Left lung (tissue), 10 donors: ENCODE measurements around the gene ARMCX1. TPM values are rescaled to one million over a fixed set of nuclear protein-coding genes. Genes with fewer than 3 reads are reported as not detected.

Experiments used
- ATAC-seq: fragments of 200-7000 bp; cut with Tn5 transposase; one replicate; pipeline ENCODE4 v1.9.1; 2020; ENCODE audit warnings: moderate library complexity
- DNase-seq, 4 donors: peaks; one replicate each; pipeline ENCODE4 v3.0.0-alpha.2; 2013 to 2020
- H3K27ac ChIP-seq, 2 donors: fragments of 200-600 bp; sonication (generic) in 1 of 2; one replicate each; pipeline versions ENCODE4 v1.5.0 to v1.8.0; 2020 to 2021
- H3K27me3 ChIP-seq, 2 donors: fragments of 200-600 bp; sonication (generic) in 1 of 2; one replicate each; pipeline versions ENCODE4 v1.5.0 to v1.8.0; 2020 to 2021
- H3K36me3 ChIP-seq, 2 donors: fragments of 200-600 bp; sonication (generic) in 1 of 2; one replicate each; pipeline versions ENCODE4 v1.5.0 to v1.8.0; 2020 to 2021
- H3K4me1 ChIP-seq, 2 donors: fragments of 200-600 bp; one replicate each; pipeline ENCODE4 v1.8.0; 2021
- H3K4me3 ChIP-seq, 2 donors: fragments of 200-600 bp; sonication (generic) in 1 of 2; one replicate each; pipeline versions ENCODE4 v1.5.0 to v1.8.0; 2020 to 2021; ENCODE audit warnings: mild to moderate bottlenecking in 1 of 2
- H3K9me3 ChIP-seq, 2 donors: fragments of 200-600 bp; sonication (generic) in 1 of 2; one replicate each; pipeline versions ENCODE4 v1.5.0 to v1.8.0; 2020 to 2021
- intact Hi-C, 2 donors: fragments of 100-400 bp; cut with DNase I; formaldehyde crosslinking; loops; one replicate each; pipeline versions ENCODE4 v1.11.2 to v1.14.2; 2022
- polyA plus RNA-seq, 6 donors: library from polyadenylated mRNA; unstranded; fragments of 120-200 nt; gene quantifications; one replicate each; pipeline ENCODE4 v1.2.1, GENCODE V29; 2013; ENCODE audit not compliant: insufficient read length in 6 of 6
- total RNA-seq, 2 donors: library from RNA; stranded (reverse); fragmentation: NEBNext Ultra II Directional; extraction: Animal tissue kit (Norgen Biotek cat#: 25700); gene quantifications; one replicate each; pipeline ENCODE4 v1.2.1, GENCODE V29; 2021
- TF ChIP-seq, protein P1 (sequence below), 2 donors: fragments of 200-600 bp; sonication (generic) in 1 of 2; IDR thresholded peaks; one replicate each; pipeline versions ENCODE4 v1.5.0 to v1.8.0; 2021; ENCODE audit warnings: antibody characterized with exemption in 2 of 2
- donor health status: DM: no; HTN: yes; CAD: no.
- donor health status: DM: no; HTN: no; CAD: no.

The ARMCX1 gene
- total and polyA plus RNA-seq, 8 donors = 24.7 to 63.6 (median 54.0) TPM

GRCh38 chrX:101539116-101539515, 11.2 kb upstream of the ARMCX1 start:
- no peaks in the 10 kb centered on the region for H3K9me3 ChIP-seq
- intact Hi-C loops = no loop called here
- DNase-seq = no peak
- no peaks in the 10 kb centered on the region for H3K27me3 ChIP-seq
- no peaks in the 10 kb centered on the region for H3K4me1 ChIP-seq
- H3K27ac ChIP-seq = no peak overlapping the region
- no peaks in the 10 kb centered on the region for H3K36me3 ChIP-seq
- no peak overlapping the region for H3K4me3 ChIP-seq
- TF ChIP-seq, protein P1, sequence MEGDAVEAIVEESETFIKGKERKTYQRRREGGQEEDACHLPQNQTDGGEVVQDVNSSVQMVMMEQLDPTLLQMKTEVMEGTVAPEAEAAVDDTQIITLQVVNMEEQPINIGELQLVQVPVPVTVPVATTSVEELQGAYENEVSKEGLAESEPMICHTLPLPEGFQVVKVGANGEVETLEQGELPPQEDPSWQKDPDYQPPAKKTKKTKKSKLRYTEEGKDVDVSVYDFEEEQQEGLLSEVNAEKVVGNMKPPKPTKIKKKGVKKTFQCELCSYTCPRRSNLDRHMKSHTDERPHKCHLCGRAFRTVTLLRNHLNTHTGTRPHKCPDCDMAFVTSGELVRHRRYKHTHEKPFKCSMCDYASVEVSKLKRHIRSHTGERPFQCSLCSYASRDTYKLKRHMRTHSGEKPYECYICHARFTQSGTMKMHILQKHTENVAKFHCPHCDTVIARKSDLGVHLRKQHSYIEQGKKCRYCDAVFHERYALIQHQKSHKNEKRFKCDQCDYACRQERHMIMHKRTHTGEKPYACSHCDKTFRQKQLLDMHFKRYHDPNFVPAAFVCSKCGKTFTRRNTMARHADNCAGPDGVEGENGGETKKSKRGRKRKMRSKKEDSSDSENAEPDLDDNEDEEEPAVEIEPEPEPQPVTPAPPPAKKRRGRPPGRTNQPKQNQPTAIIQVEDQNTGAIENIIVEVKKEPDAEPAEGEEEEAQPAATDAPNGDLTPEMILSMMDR (IDR thresholded peaks at IDR 0.05) = no peak
- ATAC-seq = no peak

- H3K36me3 ChIP-seq = peaks cover 0 to 8% of the 10 kb centered on the region in 2 donors
- no peaks in the 10 kb centered on the region for H3K27me3 ChIP-seq
- peak; percentile 53 to 75 (median 62) for DNase-seq
- intact Hi-C loops = no loop called here
- peak overlapping the region; percentile 37 to 58 for H3K4me3 ChIP-seq
- no peaks in the 10 kb centered on the region for H3K4me1 ChIP-seq
- H3K27ac ChIP-seq = peak overlapping the region; percentile 75 to 86
- TF ChIP-seq, protein P1 (IDR thresholded peaks at IDR 0.05) = no peak
- ATAC-seq = peak; percentile 86
- no peaks in the 10 kb centered on the region for H3K9me3 ChIP-seq
Measured at GRCh38 chrX:101550751-101551379, 518 bp downstream of the ARMCX1 start.

- TF ChIP-seq, protein P1 (IDR thresholded peaks at IDR 0.05) = no peak
- Histone ChIP-seq H3K27me3 (no peaks in the 10 kb centered on the region), H3K9me3 (no peaks in the 10 kb centered on the region), H3K27ac (peak overlapping the region; percentile 75 to 86), H3K4me3 (peak overlapping the region; percentile 37 to 58), H3K36me3 (peaks cover 0 to 8% of the 10 kb centered on the region in 2 donors), H3K4me1 (no peaks in the 10 kb centered on the region)
- ATAC-seq = no peak
- DNase-seq = no peak
- intact Hi-C loops = no loop called here
Measured at GRCh38 chrX:101551380-101551767, 1.0 kb downstream of the ARMCX1 start.

- Histone ChIP-seq H3K4me3 (no peak overlapping the region), H3K36me3 (peaks cover 0 to 8% of the 10 kb centered on the region in 2 donors), H3K4me1 (no peaks in the 10 kb centered on the region), H3K27me3 (no peaks in the 10 kb centered on the region), H3K9me3 (no peaks in the 10 kb centered on the region), H3K27ac (no peak overlapping the region)
- no peak for DNase-seq
- intact Hi-C loops = no loop called here
- TF ChIP-seq, protein P1 (IDR thresholded peaks at IDR 0.05) = no peak
- no peak for ATAC-seq
Measured at GRCh38 chrX:101552714-101553113, 2.4 kb downstream of the ARMCX1 start.

DNA sequence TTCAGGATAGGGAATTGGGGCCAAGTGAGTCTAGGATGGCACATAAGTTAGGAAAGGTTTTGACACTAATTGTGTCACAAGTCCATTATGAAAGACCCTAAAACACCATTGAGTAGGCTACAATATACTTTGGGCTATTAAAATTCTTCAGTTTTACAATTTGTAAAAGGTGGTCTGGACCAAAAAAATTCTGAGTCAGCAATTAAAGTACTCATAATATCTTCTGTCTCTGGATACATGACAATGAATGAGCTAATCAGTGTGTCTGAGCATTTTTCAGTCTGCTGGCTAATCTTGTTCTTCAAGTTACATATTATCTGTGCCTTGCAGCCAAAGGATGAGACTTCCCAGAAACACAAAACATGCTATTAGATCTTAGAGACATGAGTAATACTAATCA, 14.3 kb downstream of the ARMCX1 start:
- no peaks in the 10 kb centered on the region for H3K36me3 ChIP-seq
- no peaks in the 10 kb centered on the region for H3K9me3 ChIP-seq
- no peaks in the 10 kb centered on the region for H3K4me1 ChIP-seq
- intact Hi-C loops = no loop called here
- ATAC-seq = no peak
- DNase-seq = no peak
- TF ChIP-seq, protein P1 (IDR thresholded peaks at IDR 0.05) = no peak
- no peak overlapping the region for H3K27ac ChIP-seq
- H3K4me3 ChIP-seq = no peak overlapping the region
- no peaks in the 10 kb centered on the region for H3K27me3 ChIP-seq
